Putamen (tissue), 1 donor: Measurements from ENCODE around the gene UHRF1.
"Not testable (repeated sequence)": the region's sequence is repeated elsewhere in the genome, so short reads cannot be mapped to it uniquely, and the experiment has no call there.

Experiments used
- DNase-seq: peaks from one replicate; pipeline ENCODE4 v3.0.0-alpha.2; 2016; ENCODE audit warnings: low spot score

The UHRF1 gene

GRCh38 chr19:4900879-4901278, 8.4 kb upstream of the UHRF1 start:
- DNase-seq = not testable (repeated sequence)

- DNase-seq = no peak
Observed at GRCh38 chr19:4902796-4903195, 6.5 kb upstream of the UHRF1 start, which contains the start of gene ARRDC5. Gene ARRDC5, minus strand, starts transcription at chr19:4902896. Its CDS starts 71 bp downstream, at chr19:4902825.

GRCh38 chr19:4904481-4904880, 4.8 kb upstream of the UHRF1 start:
- no peak for DNase-seq

- DNase-seq = no peak
Observed at GRCh38 chr19:4906963-4907362, 2.3 kb upstream of the UHRF1 start.

- DNase-seq = no peak
Observed at GRCh38 chr19:4908360-4908759, 941 bp upstream of the UHRF1 start.

- DNase-seq = no peak
Observed at GRCh38 chr19:4908781-4909155, 533 bp upstream of the UHRF1 start.

GRCh38 chr19:4909897-4910593, 744 bp downstream of the UHRF1 start:
- DNase-seq = peak; percentile 88

- DNase-seq = no peak
Observed at GRCh38 chr19:4910594-4911281, 1.4 kb downstream of the UHRF1 start.

GRCh38 chr19:4911314-4911713, 2.0 kb downstream of the UHRF1 start:
- no peak for DNase-seq

- DNase-seq = peak; percentile 52
Observed at GRCh38 chr19:4911786-4912672, 2.7 kb downstream of the UHRF1 start.

- no peak for DNase-seq
Observed at GRCh38 chr19:4913996-4914735, 4.9 kb downstream of the UHRF1 start.

- no peak for DNase-seq
Observed at GRCh38 chr19:4914736-4915501, 5.6 kb downstream of the UHRF1 start.

GRCh38 chr19:4916292-4917082, 7.2 kb downstream of the UHRF1 start:
- DNase-seq = no peak

GRCh38 chr19:4922530-4923275, 13.4 kb downstream of the UHRF1 start:
- no peak for DNase-seq

- DNase-seq = no peak
Observed at GRCh38 chr19:4923276-4923747, 14.0 kb downstream of the UHRF1 start.

- no peak for DNase-seq
Observed at GRCh38 chr19:4929186-4929585, 19.9 kb downstream of the UHRF1 start.

GRCh38 chr19:4930664-4931063, 21.4 kb downstream of the UHRF1 start:
- DNase-seq = no peak

- no peak for DNase-seq
Observed at GRCh38 chr19:4932711-4933110, 23.4 kb downstream of the UHRF1 start.

- DNase-seq = no peak
Observed at GRCh38 chr19:4933528-4933927, 24.2 kb downstream of the UHRF1 start.
